ENCODE measurements around the gene PALD1.

PALD1 gene

DNA sequence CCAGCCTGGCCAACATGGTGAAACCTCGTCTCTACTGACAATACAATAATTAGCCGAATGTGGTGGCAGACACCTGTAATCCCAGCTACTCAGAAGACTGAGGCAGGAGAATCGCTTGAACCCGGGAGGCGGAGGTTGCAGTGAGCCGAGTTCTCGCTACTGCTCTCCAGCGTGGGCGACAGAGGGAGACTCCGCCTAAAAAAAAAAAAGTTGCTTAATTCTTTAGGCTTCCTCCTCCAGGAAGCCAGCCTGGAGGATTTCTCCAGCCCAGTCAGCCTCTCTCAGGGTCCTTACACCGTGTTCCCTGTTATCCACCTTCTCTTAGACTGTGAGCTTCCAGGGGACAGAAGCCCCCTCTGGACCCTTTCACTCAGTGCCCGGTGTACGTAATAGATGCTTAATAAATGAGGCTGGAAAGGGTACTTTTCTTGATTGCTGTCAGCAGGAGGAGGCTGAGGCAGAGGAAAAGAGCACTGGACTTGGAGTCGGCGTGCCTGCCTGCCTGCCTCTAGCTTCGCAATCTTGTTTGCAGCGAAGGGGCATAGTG is 20.7 kb upstream of the PALD1 start:
- DNase-seq (ENCODE audit: low spot score) (no peak), FAIRE-seq (no peak)

DNA sequence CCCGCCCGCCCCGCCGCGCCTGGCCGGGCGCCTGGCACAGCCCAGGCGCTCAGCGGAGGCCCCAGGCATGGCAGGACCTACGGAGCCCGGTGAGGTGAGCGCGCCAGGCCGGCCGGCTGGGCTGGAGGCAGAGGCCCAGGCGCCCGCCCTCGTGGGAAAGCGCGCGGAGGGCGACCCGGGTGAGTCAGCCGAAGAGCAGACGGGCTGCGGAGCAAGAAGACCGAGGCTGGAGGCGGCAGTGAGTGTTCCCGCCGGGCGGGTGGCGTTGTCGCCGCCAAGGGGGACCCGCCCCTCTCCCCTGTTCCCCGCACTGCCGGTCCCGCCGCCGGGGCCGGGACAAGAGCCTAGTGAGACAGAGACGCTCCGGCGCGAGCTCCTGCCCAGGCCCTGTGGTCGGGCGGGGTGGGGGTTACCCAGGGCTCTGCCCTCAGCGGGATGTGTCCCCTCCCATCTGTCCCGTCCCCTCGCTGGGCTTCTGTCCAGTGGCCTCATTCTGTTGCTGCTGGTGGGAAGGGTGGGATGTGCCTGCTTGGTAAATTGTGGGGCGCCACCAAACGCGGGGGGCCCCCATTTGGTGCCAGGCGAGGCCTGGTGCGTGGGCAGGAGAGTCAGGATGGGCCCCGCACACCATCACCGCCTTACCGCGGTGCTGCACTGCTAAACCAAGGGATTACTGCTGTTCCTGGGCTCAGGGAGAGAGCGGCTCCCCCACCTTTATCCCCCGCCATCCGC is 20.1 kb upstream of the PALD1 start:
- peak; percentile 70 for DNase-seq (ENCODE audit: low spot score)

DNA sequence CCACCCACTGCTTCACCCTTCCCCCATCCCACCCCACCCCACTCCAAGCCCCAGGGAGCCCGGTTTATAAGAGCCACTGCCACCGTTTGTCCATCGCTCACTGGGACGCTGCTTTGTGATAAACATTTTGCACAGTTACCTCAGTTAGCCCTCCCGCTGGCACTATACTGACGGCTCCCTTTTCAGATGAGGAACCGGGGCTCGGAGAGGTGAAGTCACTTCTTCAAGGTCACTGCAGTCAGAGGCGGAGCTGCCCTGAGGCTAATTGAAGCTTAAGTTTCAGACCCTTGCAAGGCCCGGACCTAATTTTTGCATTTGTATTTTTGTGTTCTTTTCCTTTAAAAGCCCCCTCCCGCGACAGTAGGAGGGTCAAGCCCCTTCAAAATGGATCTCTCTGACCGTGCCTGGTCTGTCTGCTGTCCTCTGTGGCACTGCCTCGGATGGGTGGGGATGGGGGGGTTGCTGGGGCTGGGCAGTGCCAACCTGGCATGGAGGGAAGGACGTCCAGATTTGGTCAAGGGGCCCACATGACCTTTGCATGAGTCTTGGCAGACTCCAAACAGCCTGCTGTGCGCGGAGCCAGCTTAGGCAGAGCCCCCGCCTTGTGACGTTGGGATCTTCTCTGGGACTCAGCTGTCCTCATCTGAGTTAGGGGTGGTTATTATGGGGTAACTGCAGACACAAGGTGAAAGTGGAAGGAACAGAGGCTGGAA is 19.4 kb upstream of the PALD1 start:
- FAIRE-seq (no peak), DNase-seq (ENCODE audit: low spot score) (no peak)

More for the DNA sequence above, 20.1 kb upstream of the PALD1 start:
- FAIRE-seq = no peak

DNA sequence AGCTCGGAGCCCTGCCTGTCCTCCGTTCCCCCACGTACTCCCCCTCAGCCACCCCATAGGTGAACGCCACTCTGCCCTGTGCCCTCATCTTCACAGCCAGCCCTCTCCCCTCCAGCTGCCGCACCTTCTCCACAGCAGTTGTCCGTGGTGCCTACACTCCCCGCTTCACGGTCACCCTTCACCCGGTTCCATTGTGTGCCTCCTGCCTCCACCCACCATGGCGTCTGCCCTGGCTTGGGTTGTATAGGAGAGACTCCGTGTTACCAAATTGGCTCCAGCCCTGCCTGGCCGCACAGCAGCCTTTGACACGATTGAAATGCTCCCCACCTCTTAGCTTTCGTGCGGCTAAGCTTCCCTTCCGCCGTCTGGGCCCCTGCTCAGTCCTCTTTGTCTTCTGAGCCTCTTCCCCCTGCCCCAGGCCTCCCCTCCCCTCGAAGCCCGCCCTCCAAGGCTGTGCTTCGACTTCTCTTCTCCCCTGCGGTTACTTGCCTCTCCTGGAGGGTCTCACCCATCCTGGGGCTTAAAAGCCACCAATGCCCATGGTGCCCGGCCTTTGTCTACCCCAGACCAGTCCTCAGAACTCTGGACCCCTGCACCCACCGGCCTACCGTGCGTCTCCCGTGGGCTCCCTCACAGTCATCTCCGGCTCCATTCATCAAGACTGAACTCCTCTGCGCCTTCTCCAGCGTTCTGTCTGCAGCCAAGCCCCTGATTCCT is 18.6 kb upstream of the PALD1 start:
- FAIRE-seq = no peak
- no peak for DNase-seq (ENCODE audit: low spot score)

DNA sequence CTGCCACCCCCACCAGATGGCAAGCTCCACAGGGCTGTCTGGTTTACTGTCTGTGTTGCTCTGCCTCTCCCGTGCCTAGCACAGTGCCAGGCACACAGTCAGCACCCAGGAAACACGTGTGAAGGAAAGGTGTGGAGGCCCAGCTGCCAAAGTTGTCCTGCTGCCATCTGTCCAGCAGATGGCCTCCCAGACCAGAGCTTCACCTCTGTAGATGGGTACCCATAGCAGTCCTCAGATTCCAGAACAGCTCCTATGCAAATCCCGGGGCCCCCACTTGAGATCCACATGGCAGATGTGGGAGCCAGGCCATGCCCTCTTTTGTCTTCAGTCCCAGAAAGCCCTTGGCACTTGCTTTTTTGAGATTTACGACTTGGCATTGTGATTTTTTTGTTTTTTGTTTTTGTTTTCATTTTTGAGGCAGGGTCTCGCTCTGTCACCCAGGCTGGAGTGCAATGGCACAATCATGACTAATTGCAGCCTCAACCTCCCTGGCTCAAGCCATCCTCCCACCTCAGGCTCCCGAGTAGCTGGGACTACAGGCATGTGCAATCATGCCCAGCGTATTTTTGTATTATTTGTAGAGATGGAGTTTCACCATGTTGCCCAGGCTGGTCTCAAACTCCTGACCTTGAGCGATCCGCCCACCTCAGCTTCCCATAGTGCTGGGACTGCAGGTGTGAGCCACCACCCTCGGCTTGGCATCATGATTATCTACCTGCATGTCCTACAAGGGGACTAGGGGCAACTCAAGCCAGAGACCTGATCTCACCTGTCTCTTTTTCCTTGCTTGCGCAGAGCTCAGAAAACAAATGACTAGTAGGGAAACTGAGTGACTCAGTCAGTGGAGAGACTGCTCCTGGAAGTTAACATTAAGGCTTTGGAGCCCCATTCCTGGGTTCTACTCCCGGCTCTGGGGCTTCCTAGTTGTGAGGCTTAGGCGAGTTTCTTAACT is 16.9 kb upstream of the PALD1 start:
- FAIRE-seq (no peak), DNase-seq (ENCODE audit: low spot score) (peak; percentile 41)

DNA sequence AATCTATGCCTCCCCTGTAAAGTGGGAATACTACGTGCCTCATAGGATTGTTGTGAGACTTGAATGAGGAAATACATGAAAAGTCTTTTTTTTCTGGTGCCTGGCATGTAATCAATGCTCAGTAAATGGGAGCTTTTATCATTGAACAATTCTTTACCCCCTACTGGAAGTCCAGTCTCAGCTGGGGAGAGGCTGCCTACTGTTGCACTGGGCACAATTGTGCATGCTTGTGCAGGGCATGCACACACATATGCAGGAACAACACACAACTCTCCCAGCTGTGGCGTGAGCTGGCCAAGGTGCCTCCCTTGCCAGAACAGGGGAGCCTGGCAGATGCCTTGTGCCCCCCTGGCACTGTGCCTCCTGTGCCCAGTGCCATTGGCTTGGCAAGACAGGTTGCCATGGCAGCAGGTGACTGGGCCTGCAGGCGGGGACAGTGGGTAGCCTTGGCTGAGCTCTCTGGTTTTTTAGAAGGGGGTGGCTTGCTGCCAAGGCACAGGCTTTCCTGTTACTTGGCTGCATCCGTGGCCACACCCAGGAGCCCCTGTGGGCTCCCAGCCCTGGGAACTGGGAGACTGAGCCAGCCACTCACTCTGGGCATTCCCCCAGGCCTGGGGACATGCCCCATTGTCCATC is 16.1 kb upstream of the PALD1 start:
- FAIRE-seq (no peak), DNase-seq (ENCODE audit: low spot score) (peak; percentile 15)

DNA sequence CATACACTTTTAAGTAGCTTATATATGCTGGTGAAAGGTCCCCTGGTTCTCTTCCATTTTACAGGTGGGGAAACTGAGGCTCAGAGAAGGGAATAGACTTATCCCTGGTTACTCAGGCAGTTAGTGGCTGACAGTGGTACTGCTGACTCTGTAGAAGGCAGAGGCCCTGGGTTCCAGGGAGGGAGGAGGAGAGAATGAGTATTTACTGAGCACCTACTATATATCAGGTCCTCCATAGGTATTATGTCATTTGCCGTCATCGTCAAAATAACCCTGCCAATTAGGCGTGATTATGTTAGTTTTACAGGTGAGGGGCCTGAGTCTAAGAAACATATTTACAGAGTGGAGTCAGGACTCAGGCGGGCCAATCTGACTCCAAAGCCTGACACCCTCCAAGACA is 13.3 kb upstream of the PALD1 start:
- FAIRE-seq = no peak
- DNase-seq (ENCODE audit: low spot score) = no peak

DNA sequence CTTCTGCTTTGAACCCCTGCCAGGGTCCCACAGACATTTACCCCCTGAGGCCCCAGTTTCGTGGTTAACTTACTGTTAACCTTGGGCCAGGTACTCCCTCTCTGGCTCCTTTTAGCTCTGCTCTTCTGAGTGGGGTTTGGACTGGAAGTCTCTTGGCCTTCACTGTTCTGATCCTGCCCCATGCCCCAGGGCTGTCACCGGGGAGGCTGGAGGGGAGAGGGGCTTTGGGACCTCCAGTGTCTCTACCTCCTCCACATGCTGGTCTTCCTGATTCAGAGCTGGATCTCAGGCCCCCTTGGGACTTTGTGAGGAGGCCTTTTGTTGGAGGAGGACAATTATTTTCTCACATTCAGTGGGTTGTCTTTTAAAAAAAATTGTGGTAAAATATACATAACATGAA is 12.7 kb upstream of the PALD1 start:
- no peak for FAIRE-seq

DNA sequence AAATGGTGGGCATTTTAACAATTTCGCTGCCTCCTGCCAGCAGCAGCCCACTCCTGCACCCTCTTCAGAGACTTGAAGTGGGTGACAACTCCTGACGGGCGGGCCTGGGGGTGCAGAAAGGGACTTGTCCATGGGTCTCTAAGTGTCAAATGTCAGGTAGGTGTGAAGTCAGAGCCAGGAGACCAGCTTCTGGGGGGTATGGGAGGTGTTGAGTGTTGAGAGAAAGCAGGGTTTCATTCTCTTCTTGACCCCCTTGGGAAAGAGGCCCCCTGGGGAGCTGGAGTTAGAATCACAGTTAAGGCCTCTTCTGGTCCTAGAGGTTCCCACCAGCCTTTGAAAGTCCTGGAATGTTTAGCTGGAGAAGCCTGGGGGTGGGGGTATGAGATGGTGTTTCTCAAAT is 11.6 kb upstream of the PALD1 start:
- no peak for FAIRE-seq
- DNase-seq (ENCODE audit: low spot score) = no peak

More for the DNA sequence above, 12.7 kb upstream of the PALD1 start:
- DNase-seq (ENCODE audit: low spot score) = no peak

DNA sequence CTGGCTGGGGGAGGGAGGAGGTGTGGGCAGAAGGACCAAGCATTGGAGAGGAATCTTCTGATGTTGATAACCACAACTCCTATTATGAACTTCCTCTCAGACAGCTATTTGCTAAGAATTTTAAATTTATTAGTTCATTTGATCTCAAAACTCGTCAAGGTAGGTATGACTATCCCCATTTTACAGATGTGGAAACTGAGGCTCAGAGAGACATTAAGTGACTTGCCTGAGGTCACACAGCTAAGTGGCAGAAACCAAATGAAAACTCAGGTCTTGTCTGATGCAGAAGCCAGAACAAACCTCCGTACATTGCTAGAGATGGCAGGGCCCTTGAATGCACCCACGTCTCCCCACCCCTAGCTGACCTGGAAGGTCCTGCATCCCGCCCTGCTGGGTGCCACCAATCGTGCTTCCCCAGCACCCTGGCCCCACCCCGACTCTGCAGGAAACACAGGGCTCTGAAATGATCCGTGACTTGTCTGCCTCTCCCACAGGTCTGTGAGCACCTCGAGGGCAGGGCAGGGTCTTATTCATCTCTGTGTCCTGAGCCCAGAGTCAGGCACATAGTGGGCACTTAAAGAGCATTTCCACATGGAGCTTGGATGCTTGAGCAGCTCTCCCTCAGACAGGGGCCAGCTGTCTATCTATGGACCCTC is 5.6 kb upstream of the PALD1 start:
- FAIRE-seq (no peak), DNase-seq (ENCODE audit: low spot score) (no peak)

DNA sequence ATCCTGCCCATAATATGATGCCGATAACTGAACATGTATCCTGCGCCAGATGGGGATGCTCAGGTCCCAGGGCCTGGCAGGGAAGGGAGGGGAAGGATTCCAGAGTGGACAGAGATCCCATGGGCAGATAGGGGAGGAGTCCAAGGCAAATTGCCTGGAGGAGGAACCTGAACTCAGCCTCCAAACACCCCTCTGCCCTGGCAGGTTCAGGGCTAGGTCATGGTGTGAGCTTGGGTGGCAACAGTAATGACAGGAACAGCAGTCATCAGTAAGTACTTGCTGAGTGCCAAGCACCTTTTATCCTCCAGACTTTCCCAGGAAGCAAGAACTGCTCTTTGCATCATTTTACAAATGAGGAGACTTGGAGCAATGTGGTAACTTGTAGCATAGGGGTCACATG is 3.8 kb upstream of the PALD1 start:
- FAIRE-seq = no peak
- no peak for DNase-seq (ENCODE audit: low spot score)

DNA sequence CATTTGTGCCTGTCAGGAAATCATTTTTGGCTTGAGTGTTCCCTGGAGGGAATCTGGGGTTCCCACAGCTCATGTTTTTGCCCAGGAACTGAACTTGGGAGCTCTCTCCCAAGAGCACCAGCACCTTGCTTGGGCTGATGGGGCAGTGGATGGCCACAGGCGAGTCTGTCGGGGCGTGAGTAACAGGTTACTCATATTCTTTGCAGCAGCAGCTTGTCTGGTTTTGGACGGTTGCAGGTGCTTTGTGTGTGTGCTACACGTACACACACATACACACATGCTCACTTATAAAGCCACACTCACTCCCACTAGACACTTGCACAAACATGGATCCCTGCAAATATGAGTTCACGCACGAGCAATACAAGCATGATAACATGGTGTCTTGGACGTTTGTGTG is 2.9 kb upstream of the PALD1 start:
- DNase-seq (ENCODE audit: low spot score) = peak; percentile 44
- no peak for FAIRE-seq

DNA sequence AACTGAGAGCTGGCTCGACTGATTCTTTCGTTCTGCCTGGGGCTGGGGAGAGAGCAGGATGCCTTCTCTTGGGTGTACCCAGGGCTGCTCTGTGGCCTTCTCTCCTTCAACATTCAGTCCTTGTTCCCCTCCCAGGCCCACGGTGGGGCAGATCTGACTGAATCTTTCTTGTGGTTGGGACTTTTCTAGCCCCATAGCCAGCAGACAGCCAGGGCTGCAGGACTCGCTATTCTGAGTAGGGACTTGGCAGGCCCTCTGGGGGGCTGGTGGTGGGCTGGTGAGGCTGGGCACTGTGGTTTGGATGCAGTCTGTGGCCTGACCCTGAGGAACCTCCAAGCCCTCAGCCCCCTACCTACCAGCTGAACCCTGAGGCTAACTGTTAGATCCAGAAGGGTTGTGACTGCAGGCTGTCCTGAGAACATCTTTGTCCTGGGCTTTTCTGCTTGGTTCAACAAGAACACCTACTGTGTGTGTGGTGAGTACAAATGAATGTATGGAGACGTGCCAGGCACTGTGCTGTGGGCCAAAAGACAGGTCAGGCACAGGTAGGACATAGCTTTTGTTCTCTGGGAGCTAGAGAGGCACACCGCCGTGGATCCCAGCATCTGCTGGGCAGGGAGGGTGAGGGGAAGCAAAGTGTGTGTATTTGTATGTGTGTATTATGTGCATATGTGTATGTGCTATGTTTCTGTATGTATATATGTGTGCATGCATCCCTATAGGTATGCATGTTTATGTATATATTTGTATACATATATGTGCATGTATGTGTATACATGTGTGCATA is 2.1 kb upstream of the PALD1 start:
- FAIRE-seq (no peak), DNase-seq (ENCODE audit: low spot score) (no peak)

DNA sequence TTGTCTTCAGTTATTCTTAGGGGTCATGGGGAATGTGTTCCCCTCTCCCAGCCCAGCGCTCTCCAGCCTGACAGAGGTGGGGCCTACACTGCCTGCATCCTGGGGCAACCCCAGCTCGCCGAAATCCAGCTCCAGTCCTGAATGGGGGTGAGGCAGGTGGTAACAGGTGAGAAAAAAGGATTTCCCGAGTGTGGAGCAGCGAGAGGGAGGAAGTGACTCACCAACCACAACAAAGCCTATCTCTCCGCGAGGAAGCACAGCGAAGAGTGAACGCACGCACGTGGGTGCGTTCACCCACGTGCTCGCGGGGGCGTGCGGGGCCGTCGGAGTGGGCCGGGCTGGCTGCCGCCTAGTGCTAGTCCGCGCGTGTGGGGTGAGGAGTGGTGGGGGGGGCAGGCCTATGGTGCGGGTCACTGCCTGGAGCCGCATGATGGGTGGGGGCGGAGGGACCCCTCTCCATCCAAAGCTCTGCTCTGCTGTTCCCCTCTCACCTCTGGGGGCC is 855 bp upstream of the PALD1 start:
- peak; percentile 17 for DNase-seq (ENCODE audit: low spot score)
- FAIRE-seq = no peak

DNA sequence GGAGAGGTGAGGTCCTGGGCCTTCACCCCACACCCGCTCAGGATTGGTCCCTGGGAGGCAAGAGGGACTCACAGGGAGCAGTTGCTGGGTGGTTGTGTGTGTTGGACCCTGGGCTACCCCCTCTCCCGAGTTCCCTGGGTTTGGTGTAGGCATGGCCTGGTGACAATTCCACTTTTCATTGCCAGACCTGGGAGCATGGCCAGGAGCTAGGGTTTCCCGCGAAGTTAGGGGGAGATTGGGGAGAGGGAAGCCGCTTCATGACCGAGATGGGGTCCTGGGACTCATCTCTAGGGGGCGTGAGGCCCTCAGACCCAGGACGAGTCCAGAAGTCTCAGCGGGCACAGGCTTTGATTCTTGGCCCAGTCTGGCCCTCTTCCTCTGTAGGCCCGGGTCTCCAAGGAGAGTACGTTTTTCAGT is 606 bp downstream of the PALD1 start:
- no peak for DNase-seq (ENCODE audit: low spot score)
- FAIRE-seq = no peak

DNA sequence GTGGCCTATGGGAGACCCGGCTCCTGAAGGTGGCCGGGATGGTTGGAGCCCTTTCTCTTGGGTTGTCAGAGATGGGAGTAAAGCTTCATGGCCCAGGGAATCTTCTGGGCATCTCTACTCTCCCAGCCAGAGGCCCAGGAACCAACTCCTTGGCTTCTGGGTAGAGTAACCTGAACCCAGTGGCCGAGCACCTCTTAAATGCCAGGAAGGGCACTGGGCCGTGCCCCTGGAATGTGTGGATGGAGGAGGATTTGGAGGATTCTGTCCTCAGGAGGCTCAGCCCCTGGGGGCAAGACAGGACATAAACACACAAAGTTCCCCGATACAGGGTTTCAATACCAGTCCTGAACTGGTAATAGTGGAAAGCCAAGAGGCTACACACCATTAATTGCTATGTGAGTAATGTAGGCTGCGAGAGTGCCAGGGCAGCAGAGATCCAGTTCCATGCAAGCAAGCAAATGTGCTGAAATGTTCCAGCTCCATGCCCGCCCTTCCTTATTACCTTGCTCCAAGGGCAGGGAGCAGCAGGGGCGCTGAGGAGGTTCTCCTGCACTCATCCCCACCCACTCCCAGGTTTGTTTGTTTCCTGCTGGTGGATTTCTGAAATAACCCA is 1.2 kb downstream of the PALD1 start:
- FAIRE-seq (no peak), DNase-seq (ENCODE audit: low spot score) (no peak)

DNA sequence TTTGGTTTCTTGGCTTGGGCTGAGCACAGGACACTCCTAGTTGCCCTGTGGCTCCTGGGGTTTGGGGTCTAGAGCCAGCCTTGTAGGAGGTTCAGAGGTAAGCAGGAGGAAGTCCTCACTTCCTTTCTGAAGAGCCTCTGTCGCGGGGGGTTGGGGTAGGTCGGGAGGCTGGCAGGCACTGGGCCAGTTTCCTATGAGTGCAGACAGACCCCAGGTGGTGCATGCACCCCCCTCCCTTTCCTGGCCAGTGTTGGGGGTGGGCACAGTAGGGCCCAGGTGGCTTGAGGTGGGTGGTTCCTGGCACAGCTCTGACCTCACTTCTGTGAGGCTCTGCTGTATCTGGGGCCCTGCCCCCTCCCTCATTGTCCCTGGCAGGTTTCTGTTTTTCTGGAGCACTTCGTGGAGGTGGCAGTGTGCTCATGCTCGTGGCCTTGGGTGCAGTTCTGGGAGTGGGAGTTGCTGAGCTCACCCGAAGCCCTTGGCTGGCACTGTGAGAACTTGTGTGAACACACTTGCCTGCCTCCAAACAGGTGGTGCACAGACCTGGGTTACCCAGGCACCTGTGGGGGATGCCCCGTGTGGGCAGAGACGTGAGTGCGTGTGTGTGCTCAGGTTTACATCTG is 1.8 kb downstream of the PALD1 start:
- no peak for DNase-seq (ENCODE audit: low spot score)
- no peak for FAIRE-seq

DNA sequence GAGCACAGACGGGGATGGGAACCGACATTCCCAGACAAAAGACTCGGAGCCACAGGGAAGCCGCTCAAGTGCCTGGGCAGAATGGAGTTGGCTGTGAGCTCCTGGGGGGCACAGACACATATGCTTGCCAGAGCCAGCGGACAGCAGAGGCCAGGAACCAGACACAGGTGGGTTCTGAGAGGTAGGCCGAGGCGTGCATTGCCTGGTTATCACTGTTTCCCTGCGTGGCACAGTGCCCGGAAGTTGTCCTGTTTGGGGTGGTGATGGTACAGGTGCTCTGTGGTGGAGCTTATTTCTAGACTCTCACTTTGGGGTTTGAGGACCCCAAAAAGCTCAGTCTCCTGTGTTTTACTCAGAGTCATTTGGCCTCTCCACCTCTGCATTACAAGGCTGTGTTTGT is 2.5 kb downstream of the PALD1 start:
- no peak for DNase-seq (ENCODE audit: low spot score)
- FAIRE-seq = no peak
